ENCODE data around the gene TACC3. TPM values are rescaled to one million over a fixed set of nuclear protein-coding genes. Genes with fewer than 3 reads are reported as not detected.

Gene TACC3
- total and polyA plus RNA-seq, 2 of the 8 experiments (the other 6 are each of a cell fraction or from before 2014, with no cell fraction given): 73.8 to 148 TPM

- Histone ChIP-seq H4K91ac (replicated peaks; ENCODE audit: insufficient read length, low read length) (no peak overlapping the region), H3K4me2 (ENCODE audit: insufficient read depth in 1 of 2, low read depth in 2 of 2, low read length in 2 of 2) (no peak overlapping the region), H4K8ac (ENCODE audit: extremely low read depth, insufficient read depth, low read length) (no peak overlapping the region), H3K4me3 (ENCODE audit: extremely low read depth in 1 of 4, insufficient read depth in 2 of 4, low read depth in 3 of 4, low read length in 4 of 4) (no peak overlapping the region), H3K79me1 (ENCODE audit: low read depth, low read length) (no peaks in the 10 kb centered on the region), H3K79me2 (ENCODE audit: control insufficient read depth in 1 of 2, insufficient read depth in 2 of 2, low read length in 2 of 2) (no peaks in the 10 kb centered on the region), H3K9ac (replicated peaks in 1 of 4; ENCODE audit: extremely low read depth in 1 of 4, low read depth in 3 of 4, low read length in 3 of 4) (no peak overlapping the region), H2BK12ac (ENCODE audit: low read depth, low read length) (no peak overlapping the region), H2BK20ac (ENCODE audit: low read length) (no peak overlapping the region), H3K27me3 (replicated peaks in 1 of 4; ENCODE audit: control insufficient read depth in 3 of 4, extremely low read depth in 1 of 4, insufficient read depth in 3 of 4, low read length in 3 of 4) (no peaks in the 10 kb centered on the region), H3K18ac (ENCODE audit: extremely low read depth, low read length) (no peak overlapping the region), H3K23me2 (ENCODE audit: low read depth, low read length) (no peaks in the 10 kb centered on the region), H3K14ac (ENCODE audit: insufficient read length) (no peak overlapping the region), H3K9me3 (ENCODE audit: insufficient read depth in 2 of 2, low read depth in 1 of 2, low read length in 1 of 2) (no peaks in the 10 kb centered on the region), H3K4ac (replicated peaks; ENCODE audit: insufficient read length, low read depth, low read length) (no peak overlapping the region), H2BK15ac (ENCODE audit: low read length) (no peak overlapping the region), H4K5ac (ENCODE audit: insufficient read length, low read depth, low read length) (no peak overlapping the region), H3K23ac (ENCODE audit: insufficient read length) (no peak overlapping the region), H3K4me1 (replicated peaks in 1 of 4; ENCODE audit: control insufficient read depth in 3 of 4, insufficient read depth in 4 of 4, low read length in 3 of 4) (no peaks in the 10 kb centered on the region; a peak in 1 of 7 replicates), H2BK5ac (ENCODE audit: low read depth, low read length) (no peak overlapping the region), H3K36me3 (ENCODE audit: control insufficient read depth in 2 of 4, insufficient read depth in 4 of 4, low read length in 3 of 4) (peaks cover 12 to 33% (median 21%) of the 10 kb centered on the region in 4 experiments; a peak in 7 of 8 replicates), H2BK120ac (replicated peaks; ENCODE audit: low read depth, low read length) (no peak overlapping the region), H2AFZ (ENCODE audit: low read length) (no peak overlapping the region), H2AK5ac (ENCODE audit: low read depth, low read length) (no peak overlapping the region), H3K56ac (replicated peaks; ENCODE audit: insufficient read length, low read depth, low read length) (no peak overlapping the region), H3K27ac (ENCODE audit: low read depth, low read length) (no peak overlapping the region), H4K20me1 (replicated peaks in 1 of 2; ENCODE audit: control insufficient read depth in 1 of 2, insufficient read depth in 2 of 2, low read length in 2 of 2) (peaks cover 5 to 10% of the 10 kb centered on the region in 2 experiments)
- ChIA-PET POLR2A (ENCODE audit: partially characterized antibody) (interaction anchor here (0.6 to 1.2 kb wide), 4 partner anchors 11 to 344 kb away, joined by 3 read pairs; no protein-coding TSS in a partner anchor), CTCF (ENCODE audit: partially characterized antibody) (interaction anchor here (1.3 to 22.9 kb wide), 6 partner anchors 9 to 57 kb away, joined by 3 to 326 read pairs (median 4); partner anchors contain the start of genes FAM53A, TACC3 and TMEM129)
- DNase-seq (ENCODE audit: low read depth in 1 of 2, low spot score in 2 of 2) (no peak), FAIRE-seq (no peak)
- 93% methylated on average over 3 of the region's 3 CpGs; no CpG with 5 or more reads in 1 of the 2 experiments for WGBS, 2 experiments (ENCODE audit: extremely low coverage in 1 of 2, insufficient coverage in 1 of 2, insufficient read length in 1 of 2, insufficient replicate concordance in 2 of 2, low coverage in 1 of 2, low lambda C conversion rate in 2 of 2, missing lambda C conversion rate in 1 of 2)
- TF ChIP-seq SP4 (IDR thresholded peaks at IDR 0.05; ENCODE audit: low read length) (no peak), TAF1 (IDR thresholded peaks at IDR 0.05; ENCODE audit: low read depth, low read length) (no peak), EP300 (IDR thresholded peaks at IDR 0.05; ENCODE audit: borderline replicate concordance in 1 of 2, low read depth in 2 of 2, low read length in 2 of 2) (no peak), CTBP2 (IDR thresholded peaks at IDR 0.05; ENCODE audit: borderline replicate concordance, insufficient read depth, insufficient read length, low read length) (no peak), BCL11A (IDR thresholded peaks at IDR 0.05; ENCODE audit: low read depth in 2 of 2, low read length in 2 of 2) (no peak), GTF2F1 (IDR thresholded peaks at IDR 0.05; ENCODE audit: borderline replicate concordance, low read depth, low read length) (no peak), FOSL1 (IDR thresholded peaks at IDR 0.05; ENCODE audit: insufficient read depth, low read depth, low read length) (no peak), JUN (IDR thresholded peaks at IDR 0.05; ENCODE audit: low read depth, low read length) (no peak), EGR1 (IDR thresholded peaks at IDR 0.05; ENCODE audit: borderline replicate concordance, low read depth, low read length) (no peak), POLR2A (IDR thresholded peaks at IDR 0.05; ENCODE audit: control extremely low read depth in 1 of 2, low read depth in 2 of 2, low read length in 2 of 2) (no peak), KDM4A (IDR thresholded peaks at IDR 0.05; ENCODE audit: low read depth, low read length, severe bottlenecking) (no peak)
These were observed 30.6 kb upstream of the TACC3 start for GRCh38 chr4:1690698-1691097.
